GM21825 (cell line): ENCODE measurements around the gene BMPER.

ENCODE experiments used
- ATAC-seq: cut with Tn5 transposase; IDR thresholded peaks from one replicate; pipeline ENCODE4 v1.9.1; 2021; ENCODE audit warnings: mild to moderate bottlenecking, moderate library complexity; ENCODE audit not compliant: unreplicated experiment

The BMPER gene

DNA sequence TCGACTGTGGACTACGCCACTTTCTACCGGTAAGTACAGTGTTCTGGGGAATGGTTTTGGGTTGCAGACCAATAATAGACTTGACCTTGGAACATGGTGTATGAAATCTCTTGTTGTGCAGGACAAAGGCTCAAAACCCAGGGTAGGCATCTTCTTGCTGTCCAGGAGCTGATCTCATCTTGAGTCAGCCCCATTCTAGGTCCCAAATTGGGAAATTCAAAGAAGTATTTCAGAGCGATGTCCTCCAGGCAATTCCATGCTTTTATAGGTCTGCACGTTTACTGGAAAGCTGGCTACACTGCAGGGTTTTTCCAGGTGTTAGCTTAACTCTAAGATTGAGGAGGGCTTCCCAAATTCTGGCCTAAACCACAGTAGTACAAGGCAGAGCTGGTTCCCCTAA lies 180.7 kb downstream of the BMPER start:
- ATAC-seq: no peak

- no peak for ATAC-seq
Observed at GRCh38 chr7:34086981-34087380, 181.6 kb downstream of the BMPER start.

GRCh38 chr7:34087892-34088891 lies 182.9 kb downstream of the BMPER start:
- no peak for ATAC-seq

DNA sequence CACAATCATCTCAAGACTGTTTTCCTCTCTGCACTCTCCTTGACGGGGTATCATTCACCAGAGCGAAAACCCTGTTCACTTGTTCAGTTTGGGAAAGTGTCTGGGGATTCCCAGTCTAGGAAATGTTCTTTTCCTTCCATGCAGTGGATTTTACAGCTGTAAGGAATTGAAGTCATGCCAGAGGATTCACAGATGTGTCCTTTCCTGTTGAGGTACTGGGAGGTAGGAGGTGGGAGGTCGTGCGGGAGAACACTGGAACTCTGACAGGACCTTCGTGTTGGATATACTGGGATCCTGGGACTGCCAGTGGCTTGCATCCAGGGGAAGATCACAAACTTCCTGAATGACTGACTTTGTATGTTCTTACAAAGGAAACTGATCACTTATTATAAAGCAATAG lies 185.5 kb downstream of the BMPER start:
- ATAC-seq: no peak

GRCh38 chr7:34091321-34091917 lies 186.1 kb downstream of the BMPER start:
- ATAC-seq: no peak

- no peak for ATAC-seq
Observed at GRCh38 chr7:34093276-34093675, 187.9 kb downstream of the BMPER start.

GRCh38 chr7:34096198-34096651 lies 190.9 kb downstream of the BMPER start:
- ATAC-seq: no peak

DNA sequence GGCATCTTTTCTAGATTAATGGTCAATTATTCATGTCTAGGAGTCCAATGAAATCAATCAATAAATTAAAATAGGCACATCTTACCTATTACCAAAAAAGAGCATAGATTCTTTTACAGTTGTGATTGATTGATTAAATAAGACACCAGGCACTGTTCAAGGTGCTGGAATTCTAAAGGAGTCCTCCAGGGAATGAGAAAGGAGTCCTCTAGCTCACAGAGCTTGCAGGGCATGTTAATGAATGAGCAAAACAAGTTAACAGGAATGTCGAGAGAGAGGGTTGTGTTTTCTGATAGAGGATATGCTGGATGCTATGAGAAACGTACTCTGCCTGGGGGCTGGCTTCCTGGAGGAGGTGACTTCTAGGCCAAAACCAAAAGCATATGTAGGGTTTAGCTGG lies 191.4 kb downstream of the BMPER start:
- no peak for ATAC-seq

DNA sequence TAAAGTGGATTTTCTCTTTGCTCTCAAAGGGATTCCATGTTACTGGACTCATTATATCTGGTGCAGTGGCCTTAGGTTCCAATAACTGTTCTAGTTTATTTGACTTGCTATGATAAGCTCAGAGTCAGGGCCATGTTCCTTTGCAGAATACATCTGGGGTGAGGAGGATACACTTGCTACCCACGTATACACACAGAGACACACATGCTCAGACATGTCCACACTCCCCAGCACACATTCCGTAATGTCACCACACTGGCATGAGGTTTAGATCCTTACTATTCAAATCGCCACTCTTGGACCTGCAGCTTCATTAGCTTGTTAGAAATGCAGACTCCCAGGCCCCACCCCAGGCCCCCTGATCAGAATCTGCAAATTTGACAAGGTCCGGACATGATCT lies 195.3 kb downstream of the BMPER start:
- ATAC-seq: no peak

DNA sequence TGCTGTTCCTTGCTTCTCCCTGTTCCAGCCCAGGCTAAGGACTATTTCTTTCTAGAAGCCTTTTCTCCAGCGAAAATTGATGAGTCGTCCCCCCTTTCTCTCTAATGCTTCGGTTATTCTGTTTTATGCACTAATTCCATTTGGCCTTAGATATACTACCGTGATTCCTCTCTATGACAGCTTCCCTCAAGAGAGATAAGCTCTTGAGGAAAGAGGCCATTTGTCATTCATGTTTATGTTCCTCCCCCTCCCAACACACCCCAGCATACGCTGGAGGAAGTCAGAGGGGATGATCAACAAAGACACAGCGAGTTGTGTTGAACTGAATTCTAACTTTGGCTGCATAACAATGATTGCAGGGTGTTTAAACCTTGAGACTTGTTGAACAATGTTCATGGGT lies 198.8 kb downstream of the BMPER start:
- no peak for ATAC-seq

- no peak for ATAC-seq
Observed at GRCh38 chr7:34104992-34105391, 199.7 kb downstream of the BMPER start.

GRCh38 chr7:34107276-34107675 lies 201.9 kb downstream of the BMPER start:
- ATAC-seq: no peak

- ATAC-seq: no peak
Observed at GRCh38 chr7:34108165-34108564, 202.8 kb downstream of the BMPER start.

DNA sequence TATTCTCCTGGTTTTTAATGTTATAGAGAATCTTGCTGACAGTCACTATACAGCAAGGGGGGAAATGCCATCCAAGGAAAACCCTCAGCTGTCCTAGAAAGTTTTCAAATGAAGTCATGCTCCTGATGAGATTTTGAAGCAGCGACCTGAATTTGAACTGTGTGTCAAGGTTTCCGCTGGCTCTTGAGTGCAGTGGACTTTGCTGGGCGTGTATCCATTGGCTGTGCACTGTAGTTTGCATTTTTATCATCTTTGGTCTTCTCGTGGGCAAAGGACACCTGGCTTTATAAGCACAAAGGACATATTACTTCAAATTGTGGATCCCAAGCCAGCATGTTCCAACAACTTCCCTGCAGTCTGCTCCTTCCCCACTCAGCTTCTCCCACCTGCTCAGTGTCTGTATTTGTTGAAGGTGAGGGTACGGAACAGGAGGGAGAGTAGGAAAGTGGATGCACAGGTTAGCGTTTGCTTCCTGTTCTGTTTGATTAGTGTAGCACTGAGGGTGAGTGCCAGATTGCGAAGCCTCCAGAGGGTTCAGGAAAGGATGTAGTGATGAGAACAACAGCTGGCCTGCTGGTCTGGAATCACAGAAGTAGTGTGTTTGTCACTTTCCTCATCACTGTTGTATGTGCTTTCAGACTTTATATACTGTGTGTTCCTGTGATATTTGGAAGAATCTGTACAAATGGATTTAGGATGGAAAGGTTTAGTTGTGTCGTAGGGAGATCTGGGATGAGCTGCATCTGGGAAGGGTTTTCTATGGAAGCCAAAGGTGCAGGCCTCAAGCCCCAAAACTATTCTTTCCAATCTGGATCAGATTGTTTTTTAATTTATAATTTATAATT lies 204.8 kb downstream of the BMPER start:
- ATAC-seq: no peak

GRCh38 chr7:34111031-34111430 lies 205.7 kb downstream of the BMPER start:
- no peak for ATAC-seq

DNA sequence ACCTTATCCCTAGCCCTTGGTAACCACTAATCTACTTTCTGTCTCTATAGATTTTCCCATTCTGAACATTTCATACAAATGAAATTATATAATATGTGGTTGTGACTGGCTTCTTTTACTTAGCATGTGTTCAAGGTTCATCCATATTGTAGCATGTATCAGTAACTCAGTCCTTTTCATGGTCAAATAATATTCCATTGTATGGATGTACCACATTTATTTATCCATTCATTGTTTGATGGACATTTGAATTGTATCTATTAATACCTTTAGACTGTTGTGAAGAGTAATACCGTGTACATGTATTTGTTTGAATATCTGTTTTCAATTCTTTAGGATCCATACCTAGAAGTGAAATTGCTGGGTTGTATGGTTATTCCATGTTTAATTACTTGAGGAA lies 210.2 kb downstream of the BMPER start:
- ATAC-seq: no peak

DNA sequence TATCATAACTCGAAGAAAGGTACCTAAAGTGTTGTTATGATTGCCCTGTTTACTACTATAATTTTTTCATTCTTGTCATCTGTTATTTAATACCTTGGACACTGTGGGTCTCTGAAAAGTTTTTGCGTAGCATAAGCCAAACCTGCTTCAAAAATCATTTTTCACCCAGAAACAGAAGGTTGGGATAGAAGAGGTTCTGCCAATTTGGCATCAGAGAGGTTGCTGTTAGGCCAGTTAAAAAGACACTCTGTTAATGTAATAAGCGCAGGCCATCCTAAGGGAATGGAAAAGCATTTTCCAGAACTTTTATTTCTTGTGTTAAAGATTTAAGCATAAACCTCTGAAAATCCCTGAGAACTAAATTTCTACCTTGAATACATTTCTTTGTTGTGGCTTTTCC lies 212.2 kb downstream of the BMPER start:
- no peak for ATAC-seq

DNA sequence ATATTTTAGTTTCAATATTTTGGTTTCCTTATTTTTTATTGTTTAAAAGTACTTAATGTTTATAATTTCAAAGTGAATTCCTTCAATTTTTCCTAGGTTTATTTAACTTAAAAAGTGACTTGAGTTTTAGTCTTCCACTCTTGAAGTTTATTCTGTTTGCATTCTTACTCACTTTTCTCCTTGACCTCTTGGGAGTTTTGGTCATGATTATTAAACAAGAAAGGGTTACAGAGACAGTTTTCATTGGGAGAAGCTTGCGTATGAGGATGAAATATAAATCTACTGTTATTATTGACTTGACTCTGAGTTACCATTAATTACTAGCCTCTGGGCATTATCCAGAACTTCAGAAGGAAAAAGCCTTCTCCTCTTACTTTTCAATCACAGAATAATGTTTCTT lies 216.0 kb downstream of the BMPER start:
- no peak for ATAC-seq

DNA sequence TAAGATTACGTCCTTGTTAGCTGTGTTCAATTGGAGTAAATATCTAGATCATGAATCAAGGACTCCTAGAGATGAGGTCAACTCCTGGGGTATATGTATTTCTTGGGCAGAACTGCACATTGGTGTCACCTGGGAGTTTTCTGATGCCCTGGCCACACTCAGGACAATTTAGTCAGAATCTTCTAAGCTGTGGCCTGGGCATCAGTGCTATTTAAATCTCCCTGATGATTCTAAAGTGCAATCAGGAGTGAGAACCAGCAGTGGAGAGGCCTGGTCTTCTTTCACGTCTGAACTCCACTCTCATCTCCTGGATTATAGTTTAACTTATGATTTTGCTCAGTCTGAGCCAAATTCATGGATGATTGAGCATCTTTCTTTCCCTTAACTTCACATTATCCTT lies 218.0 kb downstream of the BMPER start:
- ATAC-seq: no peak

DNA sequence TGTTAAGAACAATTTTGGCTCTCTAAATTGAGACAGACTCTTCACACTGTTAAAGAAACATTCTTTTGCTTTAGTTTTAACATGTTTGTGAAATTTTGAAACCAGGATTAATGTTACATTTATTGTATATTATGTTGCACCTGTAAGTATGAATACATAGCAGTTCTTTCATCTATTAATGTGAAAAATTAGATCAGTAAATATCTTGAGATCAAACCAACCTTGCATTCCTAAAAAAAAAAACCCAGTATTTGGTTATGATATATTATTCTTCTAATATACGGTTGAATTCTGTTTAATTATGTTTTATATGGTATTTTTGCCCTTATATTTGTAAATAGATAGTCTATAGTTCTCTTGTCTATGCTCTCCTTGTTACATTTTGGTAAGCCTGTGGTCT lies 219.4 kb downstream of the BMPER start:
- no peak for ATAC-seq

GRCh38 chr7:34128762-34129161 lies 223.4 kb downstream of the BMPER start:
- no peak for ATAC-seq
